Psoas muscle (tissue), 8 donors: ENCODE data around the gene PHF14. TPM values are rescaled to one million over a fixed set of nuclear protein-coding genes. Genes with fewer than 3 reads are reported as not detected.

Experiments used
- ATAC-seq, 4 donors: fragments of 200-7000 bp; cut with Tn5 transposase; one replicate each; pipeline ENCODE4 v1.9.1; 2020; ENCODE audit warnings: moderate library complexity in 3 of 4, mild to moderate bottlenecking in 2 of 4
- DNase-seq, 2 donors: peaks; one replicate each; pipeline ENCODE4 v3.0.0-alpha.2; 2020
- H3K27ac ChIP-seq: fragments of 200-600 bp; one replicate; pipeline ENCODE4 v1.8.0; 2022
- H3K27me3 ChIP-seq, 3 donors: fragments of 200-600 bp in 1 of 3; one replicate each; pipeline versions ENCODE4 v1.6.1 to v1.8.0; 2013 to 2022; ENCODE audit warnings: low read length in 2 of 3, mild to moderate bottlenecking in 2 of 3, moderate library complexity in 1 of 3; ENCODE audit not compliant: insufficient read depth in 3 of 3
- H3K36me3 ChIP-seq, 2 donors: fragments of 200-600 bp in 1 of 2; one replicate each; pipeline versions ENCODE4 v1.6.1 to v1.8.0; 2013 to 2022; ENCODE audit warnings: low read depth in 1 of 2, mild to moderate bottlenecking in 1 of 2, moderate library complexity in 1 of 2; ENCODE audit not compliant: insufficient read depth in 1 of 2
- H3K4me1 ChIP-seq: fragments of 200-600 bp; one replicate; pipeline ENCODE4 v1.8.0; 2022
- H3K4me3 ChIP-seq: fragments of 200-600 bp; one replicate; pipeline ENCODE4 v1.8.0; 2022; ENCODE audit warnings: mild to moderate bottlenecking
- H3K9me3 ChIP-seq: fragments of 200-600 bp; one replicate; pipeline ENCODE4 v1.8.0; 2022
- WGBS, 3 donors: extraction: QIAGEN DNeasy Blood & Tissue Kit; methylation state at CpG; one replicate each; pipeline versions ENCODE4 v1.1.6 to v1.1.7; 2013; 5-methylcytosine and 5-hydroxymethylcytosine counted together
- intact Hi-C, 2 donors: fragments of 100-400 bp; cut with DNase I; formaldehyde crosslinking; loops; one replicate each; pipeline versions ENCODE4 v1.11.0 to v1.14.2; 2022
- polyA plus RNA-seq, 3 donors: library from polyadenylated mRNA; stranded (reverse); fragments of 200-250 nt; gene quantifications; one replicate each; pipeline ENCODE4 v1.2.3, GENCODE V29; 2013
- total RNA-seq, 4 donors: library from RNA; stranded (reverse); fragmentation: NEBNext Ultra II Directional in 2 of 4; extraction: Animal tissue kit (Norgen Biotek cat#: 25700) in 2 of 4; gene quantifications; one replicate each; pipeline versions ENCODE4 v1.2.1 to v1.2.4, GENCODE V29; 2021 to 2023
- TF ChIP-seq, protein P1 (sequence below): fragments of 200-600 bp; IDR thresholded peaks from one replicate; pipeline ENCODE4 v1.8.0; 2022; ENCODE audit warnings: antibody characterized with exemption
- donor health status: healthy with polysubstance abuse.
- donor health status: DM: no; HTN: no; CAD: no; lungs with moderate emphysema.
- donor health status: Bipolar disorder and iron deficiency.
- donor health status: healthy.
- donor health status: DM: yes; HTN: yes; CAD: no.
- donor health status: DM: no; HTN: no; CAD: no.
- donor health status: DM: no; HTN: no; CAD: no.
- donor health status: DM: yes; HTN: yes; CAD: no.

The PHF14 gene
- total and polyA plus RNA-seq, 7 donors: 10.8 to 17.8 (median 13.8) TPM

DNA sequence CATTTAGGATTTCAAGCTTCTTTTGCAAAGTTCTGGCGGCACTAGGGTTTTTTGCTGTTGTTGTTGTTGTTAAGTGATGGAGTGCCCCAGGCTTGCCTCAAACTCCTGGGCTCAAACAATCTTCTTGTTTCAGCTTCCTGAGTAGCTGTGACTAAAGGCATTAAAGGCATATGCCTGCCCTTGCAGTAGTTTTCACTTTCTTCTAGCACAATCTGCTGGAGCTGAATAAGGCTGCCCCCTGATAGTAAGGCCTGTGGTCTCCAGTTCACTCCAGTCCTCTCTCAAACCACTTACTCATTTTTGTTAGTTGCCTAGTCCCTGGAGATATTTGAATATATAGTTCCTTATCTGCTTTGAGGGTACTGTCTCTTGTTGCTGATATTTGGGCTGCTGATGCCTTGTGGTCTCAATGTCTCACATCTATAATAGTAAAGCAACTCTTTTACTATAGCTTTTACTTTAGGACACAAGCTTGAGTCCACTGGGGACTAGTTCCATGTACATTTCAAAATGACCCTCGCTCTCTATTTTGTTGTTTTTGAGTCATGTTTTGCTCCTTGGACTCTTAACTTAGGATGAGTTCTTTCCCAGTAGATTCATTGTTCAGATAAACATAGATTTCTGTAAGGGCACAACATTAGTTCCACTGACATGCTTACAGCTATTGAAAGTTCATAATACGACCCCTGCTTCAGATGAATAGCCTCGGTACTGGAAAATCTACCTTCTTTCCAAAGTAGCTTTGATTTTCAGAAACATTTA lies 25.5 kb downstream of the PHF14 start:
- no peak overlapping the region for H3K4me3 ChIP-seq
- ATAC-seq (no peak), DNase-seq (no peak)
- H3K4me1 ChIP-seq: no peaks in the 10 kb centered on the region
- peaks cover 1 to 5% of the 10 kb centered on the region in 2 donors for H3K36me3 ChIP-seq
- TF ChIP-seq, protein P1, sequence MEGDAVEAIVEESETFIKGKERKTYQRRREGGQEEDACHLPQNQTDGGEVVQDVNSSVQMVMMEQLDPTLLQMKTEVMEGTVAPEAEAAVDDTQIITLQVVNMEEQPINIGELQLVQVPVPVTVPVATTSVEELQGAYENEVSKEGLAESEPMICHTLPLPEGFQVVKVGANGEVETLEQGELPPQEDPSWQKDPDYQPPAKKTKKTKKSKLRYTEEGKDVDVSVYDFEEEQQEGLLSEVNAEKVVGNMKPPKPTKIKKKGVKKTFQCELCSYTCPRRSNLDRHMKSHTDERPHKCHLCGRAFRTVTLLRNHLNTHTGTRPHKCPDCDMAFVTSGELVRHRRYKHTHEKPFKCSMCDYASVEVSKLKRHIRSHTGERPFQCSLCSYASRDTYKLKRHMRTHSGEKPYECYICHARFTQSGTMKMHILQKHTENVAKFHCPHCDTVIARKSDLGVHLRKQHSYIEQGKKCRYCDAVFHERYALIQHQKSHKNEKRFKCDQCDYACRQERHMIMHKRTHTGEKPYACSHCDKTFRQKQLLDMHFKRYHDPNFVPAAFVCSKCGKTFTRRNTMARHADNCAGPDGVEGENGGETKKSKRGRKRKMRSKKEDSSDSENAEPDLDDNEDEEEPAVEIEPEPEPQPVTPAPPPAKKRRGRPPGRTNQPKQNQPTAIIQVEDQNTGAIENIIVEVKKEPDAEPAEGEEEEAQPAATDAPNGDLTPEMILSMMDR: no peak
- no peaks in the 10 kb centered on the region for H3K27me3 ChIP-seq
- intact Hi-C loops: no loop called here
- WGBS, 3 donors: 58 to 73% (median 62%) methylated on average over 4 of the region's 4 CpGs
- no peak overlapping the region for H3K27ac ChIP-seq
- no peaks in the 10 kb centered on the region for H3K9me3 ChIP-seq

DNA sequence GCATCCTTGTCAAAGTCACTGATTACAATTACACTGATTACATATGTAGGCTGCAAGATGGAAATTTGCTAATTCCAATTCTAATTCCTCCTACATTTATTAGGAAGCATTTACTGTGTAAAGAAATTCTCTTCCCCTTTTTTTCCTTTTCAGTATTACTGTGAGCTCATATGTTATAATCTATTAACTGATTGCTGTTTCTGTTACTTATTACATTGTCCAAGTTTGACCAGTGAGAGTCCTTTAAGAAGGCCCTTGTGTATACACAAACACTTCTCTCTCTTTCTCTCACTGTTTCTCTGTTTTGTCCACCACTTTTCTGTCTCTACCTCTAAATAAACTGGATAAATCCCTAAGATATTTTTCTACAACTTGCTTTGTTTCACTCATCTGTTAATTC lies 31.5 kb downstream of the PHF14 start:
- DNase-seq (no peak), ATAC-seq (no peak)
- Histone ChIP-seq H3K27me3 (no peaks in the 10 kb centered on the region), H3K27ac (no peak overlapping the region), H3K4me1 (no peaks in the 10 kb centered on the region), H3K36me3 (no peaks in the 10 kb centered on the region), H3K4me3 (no peak overlapping the region), H3K9me3 (no peaks in the 10 kb centered on the region)
- TF ChIP-seq, protein P1: no peak
- intact Hi-C loops: no loop called here

DNA sequence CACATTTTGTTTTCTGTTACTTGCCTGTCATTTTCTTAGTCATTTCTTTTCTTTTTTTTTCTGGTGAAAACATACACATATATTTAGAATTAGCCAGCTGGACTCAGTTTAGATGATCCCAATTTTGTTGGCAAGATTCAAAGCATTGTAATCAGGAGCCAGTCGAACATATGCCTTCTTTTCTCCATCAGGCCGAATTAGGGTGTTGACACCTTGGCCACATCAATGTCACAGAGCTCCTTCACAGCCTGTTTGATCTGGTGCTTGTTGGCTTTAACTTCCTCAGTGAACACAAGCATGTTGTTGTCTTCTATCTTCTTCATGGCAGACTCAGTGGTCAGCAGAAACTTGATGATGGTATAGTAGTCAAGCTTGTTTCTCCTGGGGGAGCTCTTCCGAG lies 32.6 kb downstream of the PHF14 start:
- intact Hi-C loops: no loop called here
- TF ChIP-seq, protein P1: no peak
- 66 to 76% (median 70%) methylated on average over 3 of the region's 3 CpGs for WGBS, 3 donors
- no peaks in the 10 kb centered on the region for H3K36me3 ChIP-seq
- H3K4me1 ChIP-seq: peaks cover 4% of the 10 kb centered on the region
- ATAC-seq: no peak
- no peak overlapping the region for H3K4me3 ChIP-seq
- no peak for DNase-seq
- no peak overlapping the region for H3K27ac ChIP-seq
- H3K9me3 ChIP-seq: no peaks in the 10 kb centered on the region
- no peaks in the 10 kb centered on the region for H3K27me3 ChIP-seq

DNA sequence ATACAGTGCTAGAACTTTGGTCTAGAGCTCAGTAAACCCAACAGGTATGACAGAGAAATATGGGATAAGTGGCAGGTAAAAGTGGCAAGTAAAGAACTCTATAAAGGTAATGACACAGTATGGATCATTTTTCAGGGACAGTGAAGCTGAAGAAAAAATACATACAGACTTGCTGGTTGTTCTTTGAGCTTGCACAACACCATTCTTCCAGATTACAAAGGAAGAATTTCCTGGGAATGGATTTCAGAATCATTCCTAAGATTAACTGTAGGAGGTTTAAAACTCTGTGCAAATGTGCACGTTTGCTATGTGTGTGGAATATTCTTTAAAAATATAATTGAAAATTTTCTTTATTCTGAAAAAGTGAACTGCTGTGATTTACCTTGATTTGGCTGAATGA lies 36.0 kb downstream of the PHF14 start:
- Histone ChIP-seq H3K9me3 (no peaks in the 10 kb centered on the region), H3K4me1 (peaks cover 4% of the 10 kb centered on the region), H3K4me3 (no peak overlapping the region), H3K36me3 (peaks cover 2 to 9% of the 10 kb centered on the region in 2 donors), H3K27ac (no peak overlapping the region), H3K27me3 (no peaks in the 10 kb centered on the region)
- no peak for DNase-seq
- intact Hi-C loops: no loop called here
- no peak for ATAC-seq
- 30 to 55% (median 36%) methylated on average over 1 of the region's 1 CpG for WGBS, 3 donors
- TF ChIP-seq, protein P1: no peak

DNA sequence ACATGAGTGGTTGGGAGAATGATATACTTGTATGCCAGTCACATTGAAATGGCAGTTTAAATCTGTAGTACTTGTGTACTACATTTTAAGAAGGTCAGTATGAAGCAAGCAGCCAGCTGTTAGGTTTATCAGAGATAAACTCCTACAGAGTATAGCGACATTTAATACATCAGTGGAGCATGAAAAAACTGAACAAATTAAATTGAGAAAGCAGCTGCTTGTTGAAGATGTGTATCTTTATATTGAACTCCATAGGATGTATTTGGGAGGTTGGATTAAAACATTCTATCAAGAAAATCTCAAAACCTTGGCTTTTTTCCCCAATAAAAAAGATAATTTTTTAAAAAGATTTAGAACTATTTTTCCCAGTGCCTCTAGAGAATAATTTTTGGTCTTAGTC lies 47.8 kb downstream of the PHF14 start:
- ATAC-seq (no peak), DNase-seq (no peak)
- WGBS, 3 donors: 61 to 76% (median 63%) methylated on average over 1 of the region's 1 CpG
- Histone ChIP-seq H3K4me1 (no peaks in the 10 kb centered on the region), H3K9me3 (no peaks in the 10 kb centered on the region), H3K27ac (no peak overlapping the region), H3K27me3 (no peaks in the 10 kb centered on the region), H3K36me3 (peaks cover 0 to 18% of the 10 kb centered on the region in 2 donors), H3K4me3 (no peak overlapping the region)
- intact Hi-C loops: no loop called here
- TF ChIP-seq, protein P1: no peak
